Endometrial microvascular endothelial cells (primary cell): ENCODE measurements around the gene HBA2. TPM values are rescaled to one million over a fixed set of nuclear protein-coding genes. Genes with fewer than 3 reads are reported as not detected.
"Not testable (repeated sequence)": the region's sequence is repeated elsewhere in the genome, so short reads cannot be mapped to it uniquely, and the experiment has no call there.

Experiments
- in situ Hi-C: cut with HindIII; loops from 2 replicates; pipeline ENCODE4 v1.10.0; 2017; ENCODE audit warnings: low sequenced_read_pairs, low pct_unique_long_range_greater_than_20kb; ENCODE audit errors: inconsistent ontology term
- total RNA-seq: library from RNA; depleted of rRNA; stranded (reverse); fragments of >200 nt; gene quantifications from one replicate; pipeline ENCODE4 v1.2.3, GENCODE V29; 2015; ENCODE audit errors: inconsistent ontology term

The HBA2 gene
- total RNA-seq, 1 donor from 2014 or later: not detected

DNA sequence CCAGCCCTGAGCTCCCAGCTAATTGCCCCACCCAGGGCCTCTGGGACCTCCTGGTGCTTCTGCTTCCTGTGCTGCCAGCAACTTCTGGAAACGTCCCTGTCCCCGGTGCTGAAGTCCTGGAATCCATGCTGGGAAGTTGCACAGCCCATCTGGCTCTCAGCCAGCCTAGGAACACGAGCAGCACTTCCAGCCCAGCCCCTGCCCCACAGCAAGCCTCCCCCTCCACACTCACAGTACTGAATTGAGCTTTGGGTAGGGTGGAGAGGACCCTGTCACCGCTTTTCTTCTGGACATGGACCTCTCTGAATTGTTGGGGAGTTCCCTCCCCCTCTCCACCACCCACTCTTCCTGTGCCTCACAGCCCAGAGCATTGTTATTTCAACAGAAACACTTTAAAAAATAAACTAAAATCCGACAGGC is 2.6 kb upstream of the HBA2 start:
- in situ Hi-C loops: not testable (repeated sequence)

DNA sequence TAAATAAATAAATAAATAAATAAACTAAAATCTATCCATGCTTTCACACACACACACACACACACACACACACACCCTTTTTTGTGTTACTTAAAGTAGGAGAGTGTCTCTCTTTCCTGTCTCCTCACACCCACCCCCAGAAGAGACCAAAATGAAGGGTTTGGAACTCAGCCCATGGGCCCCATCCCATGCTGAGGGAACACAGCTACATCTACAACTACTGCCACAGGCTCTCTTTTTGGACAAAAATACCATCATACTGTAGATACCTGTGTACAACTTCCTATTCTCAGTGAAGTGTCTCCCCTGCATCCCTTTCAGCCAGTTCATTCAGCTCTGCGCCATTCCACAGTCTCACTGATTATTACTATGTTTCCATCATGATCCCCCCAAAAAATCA is 1.9 kb upstream of the HBA2 start:
- in situ Hi-C loops: no loop called here

- in situ Hi-C loops: not testable (repeated sequence)
These were observed 657 bp downstream of the HBA2 start for GRCh38 chr16:173211-173854.

GRCh38 chr16:173928-174769 is 1.5 kb downstream of the HBA2 start:
- in situ Hi-C loops: not testable (repeated sequence)

DNA sequence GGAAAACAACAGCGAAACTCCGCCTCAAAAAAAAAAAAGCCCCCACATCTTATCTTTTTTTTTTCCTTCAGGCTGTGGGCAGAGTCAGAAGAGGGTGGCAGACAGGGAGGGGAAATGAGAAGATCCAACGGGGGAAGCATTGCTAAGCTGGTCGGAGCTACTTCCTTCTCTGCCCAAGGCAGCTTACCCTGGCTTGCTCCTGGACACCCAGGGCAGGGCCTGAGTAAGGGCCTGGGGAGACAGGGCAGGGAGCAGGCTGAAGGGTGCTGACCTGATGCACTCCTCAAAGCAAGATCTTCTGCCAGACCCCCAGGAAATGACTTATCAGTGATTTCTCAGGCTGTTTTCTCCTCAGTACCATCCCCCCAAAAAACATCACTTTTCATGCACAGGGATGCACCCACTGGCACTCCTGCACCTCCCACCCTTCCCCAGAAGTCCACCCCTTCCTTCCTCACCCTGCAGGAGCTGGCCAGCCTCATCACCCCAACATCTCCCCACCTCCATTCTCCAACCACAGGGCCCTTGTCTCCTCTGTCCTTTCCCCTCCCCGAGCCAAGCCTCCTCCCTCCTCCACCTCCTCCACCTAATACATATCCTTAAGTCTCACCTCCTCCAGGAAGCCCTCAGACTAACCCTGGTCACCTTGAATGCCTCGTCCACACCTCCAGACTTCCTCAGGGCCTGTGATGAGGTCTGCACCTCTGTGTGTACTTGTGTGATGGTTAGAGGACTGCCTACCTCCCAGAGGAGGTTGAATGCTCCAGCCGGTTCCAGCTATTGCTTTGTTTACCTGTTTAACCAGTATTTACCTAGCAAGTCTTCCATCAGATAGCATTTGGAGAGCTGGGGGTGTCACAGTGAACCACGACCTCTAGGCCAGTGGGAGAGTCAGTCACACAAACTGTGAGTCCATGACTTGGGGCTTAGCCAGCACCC is 2.6 kb downstream of the HBA2 start:
- in situ Hi-C loops: no loop called here

GRCh38 chr16:176006-176405 is 3.3 kb downstream of the HBA2 start:
- in situ Hi-C loops: not testable (repeated sequence)

DNA sequence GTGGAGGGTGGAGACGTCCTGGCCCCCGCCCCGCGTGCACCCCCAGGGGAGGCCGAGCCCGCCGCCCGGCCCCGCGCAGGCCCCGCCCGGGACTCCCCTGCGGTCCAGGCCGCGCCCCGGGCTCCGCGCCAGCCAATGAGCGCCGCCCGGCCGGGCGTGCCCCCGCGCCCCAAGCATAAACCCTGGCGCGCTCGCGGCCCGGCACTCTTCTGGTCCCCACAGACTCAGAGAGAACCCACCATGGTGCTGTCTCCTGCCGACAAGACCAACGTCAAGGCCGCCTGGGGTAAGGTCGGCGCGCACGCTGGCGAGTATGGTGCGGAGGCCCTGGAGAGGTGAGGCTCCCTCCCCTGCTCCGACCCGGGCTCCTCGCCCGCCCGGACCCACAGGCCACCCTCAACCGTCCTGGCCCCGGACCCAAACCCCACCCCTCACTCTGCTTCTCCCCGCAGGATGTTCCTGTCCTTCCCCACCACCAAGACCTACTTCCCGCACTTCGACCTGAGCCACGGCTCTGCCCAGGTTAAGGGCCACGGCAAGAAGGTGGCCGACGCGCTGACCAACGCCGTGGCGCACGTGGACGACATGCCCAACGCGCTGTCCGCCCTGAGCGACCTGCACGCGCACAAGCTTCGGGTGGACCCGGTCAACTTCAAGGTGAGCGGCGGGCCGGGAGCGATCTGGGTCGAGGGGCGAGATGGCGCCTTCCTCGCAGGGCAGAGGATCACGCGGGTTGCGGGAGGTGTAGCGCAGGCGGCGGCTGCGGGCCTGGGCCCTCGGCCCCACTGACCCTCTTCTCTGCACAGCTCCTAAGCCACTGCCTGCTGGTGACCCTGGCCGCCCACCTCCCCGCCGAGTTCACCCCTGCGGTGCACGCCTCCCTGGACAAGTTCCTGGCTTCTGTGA is 4.1 kb downstream of the HBA2 start, which contains the start of gene HBA1:
Gene HBA1, plus strand, starts transcription at position 204 of the 906 bp plus-strand sequence. Its CDS starts 37 bp downstream, at position 241.
- in situ Hi-C loops: not testable (repeated sequence)

- in situ Hi-C loops: no loop called here
These were observed 4.7 kb downstream of the HBA2 start for GRCh38 chr16:177394-177822.

DNA sequence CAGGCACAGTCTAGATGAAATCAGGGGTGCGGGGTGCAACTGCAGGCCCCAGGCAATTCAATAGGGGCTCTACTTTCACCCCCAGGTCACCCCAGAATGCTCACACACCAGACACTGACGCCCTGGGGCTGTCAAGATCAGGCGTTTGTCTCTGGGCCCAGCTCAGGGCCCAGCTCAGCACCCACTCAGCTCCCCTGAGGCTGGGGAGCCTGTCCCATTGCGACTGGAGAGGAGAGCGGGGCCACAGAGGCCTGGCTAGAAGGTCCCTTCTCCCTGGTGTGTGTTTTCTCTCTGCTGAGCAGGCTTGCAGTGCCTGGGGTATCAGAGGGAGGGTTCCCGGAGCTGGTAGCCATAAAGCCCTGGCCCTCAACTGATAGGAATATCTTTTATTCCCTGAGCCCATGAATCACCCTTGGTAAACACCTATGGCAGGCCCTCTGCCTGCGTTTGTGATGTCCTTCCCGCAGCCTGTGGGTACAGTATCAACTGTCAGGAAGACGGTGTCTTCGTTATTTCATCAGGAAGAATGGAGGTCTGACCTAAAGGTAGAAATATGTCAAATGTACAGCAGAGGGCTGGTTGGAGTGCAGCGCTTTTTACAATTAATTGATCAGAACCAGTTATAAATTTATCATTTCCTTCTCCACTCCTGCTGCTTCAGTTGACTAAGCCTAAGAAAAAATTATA is 5.4 kb downstream of the HBA2 start:
- in situ Hi-C loops: no loop called here

GRCh38 chr16:178668-179015 is 6.0 kb downstream of the HBA2 start:
- in situ Hi-C loops: no loop called here

DNA sequence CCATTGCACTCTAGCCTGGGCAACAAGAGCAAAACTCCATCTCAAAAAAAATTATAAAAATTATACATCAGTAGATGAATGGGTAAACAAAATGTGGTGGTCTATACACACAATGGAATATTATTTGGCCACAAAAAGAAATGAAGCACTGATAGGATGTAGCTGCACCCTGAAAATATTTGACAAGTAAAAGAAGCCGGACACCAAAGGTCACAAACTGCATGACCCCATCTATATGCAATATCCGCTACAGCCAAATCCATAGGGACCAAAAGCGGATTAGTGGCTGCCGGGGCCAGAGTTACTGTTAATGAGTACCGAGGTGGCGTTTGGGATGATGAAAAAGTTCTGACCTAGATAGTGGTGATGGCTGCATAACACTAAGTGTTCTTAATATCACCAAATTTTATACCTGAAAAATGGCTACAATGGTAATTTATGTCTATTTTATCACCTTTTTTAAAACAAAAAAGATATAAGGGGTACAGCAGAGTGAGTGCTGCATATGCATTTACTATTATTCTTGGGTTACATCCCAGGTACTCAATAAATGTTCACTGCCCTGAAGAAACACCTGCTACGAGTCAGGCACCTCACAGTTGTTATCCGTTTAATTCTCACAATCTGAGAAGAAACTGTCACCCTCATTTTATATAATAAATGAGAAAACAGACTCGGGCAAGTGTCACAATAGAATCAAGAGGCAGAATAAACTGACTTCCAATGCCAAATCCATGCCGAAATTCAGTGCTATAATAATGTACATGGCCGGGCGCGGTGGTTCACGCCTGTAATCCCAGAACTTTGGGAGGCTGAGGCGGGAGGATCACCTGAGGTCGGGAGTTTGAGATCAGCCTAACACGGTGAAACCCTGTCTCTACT is 6.8 kb downstream of the HBA2 start:
- in situ Hi-C loops: no loop called here

GRCh38 chr16:180101-180675 is 7.5 kb downstream of the HBA2 start, which contains the start of gene HBQ1:
Gene HBQ1, plus strand, starts transcription at chr16:180459. Its CDS starts 28 bp downstream, at chr16:180487.
- in situ Hi-C loops: no loop called here

DNA sequence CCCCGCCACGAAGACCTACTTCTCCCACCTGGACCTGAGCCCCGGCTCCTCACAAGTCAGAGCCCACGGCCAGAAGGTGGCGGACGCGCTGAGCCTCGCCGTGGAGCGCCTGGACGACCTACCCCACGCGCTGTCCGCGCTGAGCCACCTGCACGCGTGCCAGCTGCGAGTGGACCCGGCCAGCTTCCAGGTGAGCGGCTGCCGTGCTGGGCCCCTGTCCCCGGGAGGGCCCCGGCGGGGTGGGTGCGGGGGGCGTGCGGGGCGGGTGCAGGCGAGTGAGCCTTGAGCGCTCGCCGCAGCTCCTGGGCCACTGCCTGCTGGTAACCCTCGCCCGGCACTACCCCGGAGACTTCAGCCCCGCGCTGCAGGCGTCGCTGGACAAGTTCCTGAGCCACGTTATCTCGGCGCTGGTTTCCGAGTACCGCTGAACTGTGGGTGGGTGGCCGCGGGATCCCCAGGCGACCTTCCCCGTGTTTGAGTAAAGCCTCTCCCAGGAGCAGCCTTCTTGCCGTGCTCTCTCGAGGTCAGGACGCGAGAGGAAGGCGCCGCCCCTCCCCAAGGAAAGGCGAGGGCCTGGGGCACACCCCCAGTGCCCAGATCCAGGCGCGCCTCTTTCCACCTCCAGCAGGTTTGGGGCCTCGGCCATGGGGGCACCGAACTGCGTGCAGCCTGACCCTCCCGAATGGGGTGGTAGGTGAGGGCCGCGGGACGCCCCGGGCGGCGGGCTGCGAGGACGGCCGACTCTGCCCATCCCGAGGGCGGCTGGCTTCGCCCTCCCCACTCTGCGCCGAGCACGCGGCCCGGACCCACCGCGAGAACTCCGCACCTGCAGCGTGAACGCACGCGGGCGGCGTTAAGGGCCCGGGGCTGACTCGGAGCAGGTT is 8.2 kb downstream of the HBA2 start:
- in situ Hi-C loops: no loop called here

- in situ Hi-C loops: no loop called here
These were observed 8.9 kb downstream of the HBA2 start for GRCh38 chr16:181565-182021.

GRCh38 chr16:183005-183404 is 10.3 kb downstream of the HBA2 start:
- in situ Hi-C loops: no loop called here
